Upper lobe of right lung (tissue), 1 donor: ENCODE measurements around the gene GNRH2. TPM values are rescaled to one million over a fixed set of nuclear protein-coding genes. Genes with fewer than 3 reads are reported as not detected.
"Not testable (repeated sequence)": the region's sequence is repeated elsewhere in the genome, so short reads cannot be mapped to it uniquely, and the experiment has no call there.

Experiments
- ATAC-seq: fragments of 200-7000 bp; cut with Tn5 transposase; one replicate; pipeline ENCODE4 v1.9.1; 2020; ENCODE audit warnings: mild to moderate bottlenecking, moderate library complexity
- DNase-seq: peaks from one replicate; pipeline ENCODE4 v3.0.0-alpha.2; 2020
- H3K27ac ChIP-seq: fragments of 200-600 bp; one replicate; pipeline ENCODE4 v1.8.0; 2022
- H3K27me3 ChIP-seq: fragments of 200-600 bp; one replicate; pipeline ENCODE4 v1.8.0; 2022; ENCODE audit warnings: mild to moderate bottlenecking
- H3K36me3 ChIP-seq: fragments of 200-600 bp; one replicate; pipeline ENCODE4 v1.8.0; 2022
- H3K4me1 ChIP-seq: fragments of 200-600 bp; one replicate; pipeline ENCODE4 v1.8.0; 2022
- H3K4me3 ChIP-seq: fragments of 200-600 bp; one replicate; pipeline ENCODE4 v1.8.0; 2022; ENCODE audit warnings: mild to moderate bottlenecking
- H3K9me3 ChIP-seq: fragments of 200-600 bp; one replicate; pipeline ENCODE4 v1.8.0; 2022
- intact Hi-C: fragments of 100-400 bp; cut with DNase I; formaldehyde crosslinking; loops from one replicate; pipeline ENCODE4 v1.11.0; 2022
- total RNA-seq: library from RNA; stranded (reverse); fragmentation: NEBNext Ultra II Directional; extraction: Animal tissue kit (Norgen Biotek cat#: 25700); gene quantifications from one replicate; pipeline ENCODE4 v1.2.1, GENCODE V29; 2021
- TF ChIP-seq, protein P1 (sequence below): fragments of 200-600 bp; IDR thresholded peaks from one replicate; pipeline ENCODE4 v1.8.0; 2022; ENCODE audit warnings: antibody characterized with exemption
- donor health status: DM: no; HTN: yes; CAD: no; lungs with severe emphysema.

GNRH2 gene
- total RNA-seq, 1 donor from 2014 or later: not detected

DNA sequence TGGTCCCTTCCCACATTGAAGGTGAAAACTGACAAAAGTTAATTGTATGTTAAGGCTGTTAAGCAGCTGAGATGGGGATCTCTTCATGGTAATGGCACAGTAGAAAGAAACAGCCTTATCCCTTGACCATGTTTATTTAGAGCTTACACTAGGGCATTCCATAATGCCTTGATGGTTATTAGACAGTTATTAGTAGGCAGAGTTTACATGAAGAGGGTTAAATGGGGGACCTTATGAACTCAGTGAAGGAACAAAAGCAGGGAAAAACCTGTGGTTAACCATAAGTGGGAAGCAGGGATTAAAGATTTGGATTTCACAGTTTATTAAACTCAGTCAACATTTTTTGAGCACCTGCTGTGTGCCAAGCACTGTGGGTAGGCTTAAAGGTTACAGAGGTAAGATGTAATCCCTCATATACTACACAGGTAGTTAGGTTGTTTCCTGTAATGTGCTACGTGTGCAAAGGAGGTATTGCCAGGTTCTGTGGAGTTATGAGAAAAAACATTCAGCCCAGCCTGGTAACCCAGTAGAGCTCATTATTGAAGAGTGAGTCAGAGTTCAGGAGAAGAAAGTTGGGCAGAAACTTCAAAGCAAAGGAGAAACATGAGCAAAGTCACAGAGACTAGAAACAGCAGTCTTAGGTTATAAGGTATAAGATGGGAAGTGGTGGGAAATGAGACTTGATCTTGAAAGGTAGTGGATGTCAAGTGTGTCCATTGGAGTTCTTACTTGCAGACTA lies 32.3 kb upstream of the GNRH2 start:
- TF ChIP-seq, protein P1, sequence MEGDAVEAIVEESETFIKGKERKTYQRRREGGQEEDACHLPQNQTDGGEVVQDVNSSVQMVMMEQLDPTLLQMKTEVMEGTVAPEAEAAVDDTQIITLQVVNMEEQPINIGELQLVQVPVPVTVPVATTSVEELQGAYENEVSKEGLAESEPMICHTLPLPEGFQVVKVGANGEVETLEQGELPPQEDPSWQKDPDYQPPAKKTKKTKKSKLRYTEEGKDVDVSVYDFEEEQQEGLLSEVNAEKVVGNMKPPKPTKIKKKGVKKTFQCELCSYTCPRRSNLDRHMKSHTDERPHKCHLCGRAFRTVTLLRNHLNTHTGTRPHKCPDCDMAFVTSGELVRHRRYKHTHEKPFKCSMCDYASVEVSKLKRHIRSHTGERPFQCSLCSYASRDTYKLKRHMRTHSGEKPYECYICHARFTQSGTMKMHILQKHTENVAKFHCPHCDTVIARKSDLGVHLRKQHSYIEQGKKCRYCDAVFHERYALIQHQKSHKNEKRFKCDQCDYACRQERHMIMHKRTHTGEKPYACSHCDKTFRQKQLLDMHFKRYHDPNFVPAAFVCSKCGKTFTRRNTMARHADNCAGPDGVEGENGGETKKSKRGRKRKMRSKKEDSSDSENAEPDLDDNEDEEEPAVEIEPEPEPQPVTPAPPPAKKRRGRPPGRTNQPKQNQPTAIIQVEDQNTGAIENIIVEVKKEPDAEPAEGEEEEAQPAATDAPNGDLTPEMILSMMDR: no peak
- no peaks in the 10 kb centered on the region for H3K27me3 ChIP-seq
- no peak overlapping the region for H3K4me3 ChIP-seq
- intact Hi-C loops: no loop called here
- peaks cover 50% of the 10 kb centered on the region for H3K36me3 ChIP-seq
- no peak for ATAC-seq
- H3K9me3 ChIP-seq: no peaks in the 10 kb centered on the region
- H3K4me1 ChIP-seq: no peaks in the 10 kb centered on the region
- H3K27ac ChIP-seq: no peak overlapping the region
- DNase-seq: no peak

- intact Hi-C loops: no loop called here
- ATAC-seq (no peak), DNase-seq (no peak)
- Histone ChIP-seq H3K4me3 (no peak overlapping the region), H3K36me3 (peaks cover 50% of the 10 kb centered on the region), H3K9me3 (no peaks in the 10 kb centered on the region), H3K4me1 (no peaks in the 10 kb centered on the region), H3K27ac (no peak overlapping the region), H3K27me3 (no peaks in the 10 kb centered on the region)
- TF ChIP-seq, protein P1: no peak
These were observed 31.7 kb upstream of the GNRH2 start for GRCh38 chr20:3011752-3012151.

DNA sequence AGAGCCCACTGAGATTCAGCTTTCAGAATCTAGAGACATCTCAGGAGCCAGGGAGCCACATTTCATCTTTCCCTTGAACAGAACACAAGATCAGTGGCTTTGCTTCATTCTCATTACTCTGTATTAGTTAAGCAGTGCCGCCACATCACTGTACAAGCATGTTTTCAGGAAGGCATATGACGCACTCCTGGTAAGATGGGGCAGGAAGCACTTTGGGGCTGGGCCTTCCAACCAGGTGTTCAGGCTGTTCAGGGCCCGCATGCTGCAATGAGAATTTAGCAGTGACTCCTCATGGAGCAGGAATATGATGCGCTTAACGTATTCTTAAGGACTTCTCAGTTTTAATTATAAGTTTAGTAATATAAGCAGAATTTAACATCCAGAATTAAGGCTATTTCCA lies 29.7 kb upstream of the GNRH2 start:
- no peak for ATAC-seq
- no peak for DNase-seq
- H3K4me3 ChIP-seq: no peak overlapping the region
- no peak overlapping the region for H3K27ac ChIP-seq
- TF ChIP-seq, protein P1: no peak
- H3K27me3 ChIP-seq: no peaks in the 10 kb centered on the region
- no peaks in the 10 kb centered on the region for H3K9me3 ChIP-seq
- no peaks in the 10 kb centered on the region for H3K4me1 ChIP-seq
- intact Hi-C loops: no loop called here
- peaks cover 42% of the 10 kb centered on the region for H3K36me3 ChIP-seq

DNA sequence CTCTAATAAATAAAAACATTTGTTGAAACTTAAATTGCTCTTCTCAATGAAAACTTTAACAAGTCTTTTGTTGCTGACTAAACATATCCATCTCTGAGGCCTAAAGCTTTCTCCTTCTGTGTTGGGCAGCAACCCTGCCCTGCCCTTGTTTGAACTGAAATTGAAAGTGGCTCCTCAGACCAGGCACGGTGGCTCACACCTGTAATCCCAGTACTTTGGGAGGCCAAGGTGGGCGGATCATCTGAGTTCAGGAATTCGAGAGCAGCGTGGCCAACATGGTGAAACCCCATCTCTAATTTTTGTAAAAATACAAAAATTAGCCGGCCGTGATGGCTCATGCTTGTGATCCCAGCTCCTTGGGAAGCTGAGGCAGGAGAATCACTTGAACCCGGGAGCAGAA lies 29.2 kb upstream of the GNRH2 start:
- no peaks in the 10 kb centered on the region for H3K4me1 ChIP-seq
- DNase-seq (no peak), ATAC-seq (no peak)
- TF ChIP-seq, protein P1: no peak
- no peak overlapping the region for H3K27ac ChIP-seq
- H3K27me3 ChIP-seq: no peaks in the 10 kb centered on the region
- no peaks in the 10 kb centered on the region for H3K9me3 ChIP-seq
- H3K36me3 ChIP-seq: peaks cover 41% of the 10 kb centered on the region
- H3K4me3 ChIP-seq: no peak overlapping the region
- intact Hi-C loops: no loop called here

DNA sequence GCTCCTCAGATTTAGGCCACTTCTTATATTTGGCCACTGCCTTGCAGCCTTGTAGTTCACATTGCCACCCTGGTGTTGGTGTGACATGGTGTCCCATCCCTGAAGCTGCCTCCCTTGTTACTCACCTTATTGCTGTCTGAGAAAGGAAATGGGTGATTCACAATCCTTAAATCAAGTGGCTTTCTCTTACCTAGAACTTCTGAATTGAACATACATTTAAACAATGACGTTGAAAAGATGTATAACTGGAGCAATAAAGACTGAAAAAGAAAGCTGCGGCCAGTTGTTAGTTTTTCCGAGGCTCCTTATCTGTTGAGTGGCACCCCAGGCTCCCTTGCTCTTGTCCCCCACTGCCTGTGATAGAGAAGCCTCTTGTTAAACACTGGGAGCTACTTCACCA lies 28.8 kb upstream of the GNRH2 start:
- ATAC-seq (no peak), DNase-seq (no peak)
- TF ChIP-seq, protein P1: no peak
- Histone ChIP-seq H3K4me1 (no peaks in the 10 kb centered on the region), H3K4me3 (no peak overlapping the region), H3K27ac (no peak overlapping the region), H3K36me3 (peaks cover 40% of the 10 kb centered on the region), H3K9me3 (no peaks in the 10 kb centered on the region), H3K27me3 (no peaks in the 10 kb centered on the region)
- intact Hi-C loops: no loop called here

- H3K27ac ChIP-seq, H3K4me3 ChIP-seq, H3K4me1 ChIP-seq, H3K27me3 ChIP-seq, ATAC-seq, intact Hi-C loops, H3K9me3 ChIP-seq, DNase-seq: not testable (repeated sequence)
- H3K36me3 ChIP-seq: peaks cover 34% of the 10 kb centered on the region
These were observed 28.1 kb upstream of the GNRH2 start for GRCh38 chr20:3015302-3015701.
